CD4-positive, alpha-beta memory T cell (primary cell): ENCODE results near the gene GAREM1. TPM values are rescaled to one million over a fixed set of nuclear protein-coding genes. Genes with fewer than 3 reads are reported as not detected.

Experiments
- CTCF ChIA-PET: fragments of 350-600 bp; sonication (Branson Sonifier 250); formaldehyde crosslinking; loops from one replicate; lab custom pipeline; 2021; ENCODE audit warnings: inconsistent platforms; ENCODE audit not compliant: partially characterized antibody; lab: Charles Lee
- POLR2A ChIA-PET: fragments of 350-600 bp; sonication (Branson Sonifier 250); formaldehyde crosslinking; loops from one replicate; lab custom pipeline; 2021; ENCODE audit not compliant: partially characterized antibody; lab: Charles Lee
- DNase-seq, 5 donors: peaks; one replicate each; pipeline versions ENCODE4 v3.0.0 to v3.0.0-alpha.2; 2020 to 2022; ENCODE audit warnings: mixed read lengths in 1 of 5
- H3K27ac ChIP-seq: one replicate; pipeline ENCODE4 v1.7.0; 2013; ENCODE audit warnings: low read depth, low read length
- H3K27me3 ChIP-seq: 2 replicates; pipeline ENCODE4 v1.7.0; 2013; ENCODE audit warnings: mild to moderate bottlenecking, low read length, moderate library complexity; ENCODE audit not compliant: insufficient read depth
- H3K36me3 ChIP-seq: 2 replicates; pipeline ENCODE4 v1.7.0; 2013; ENCODE audit warnings: mild to moderate bottlenecking, low read length, moderate library complexity; ENCODE audit not compliant: insufficient read depth
- H3K4me1 ChIP-seq: 2 replicates; pipeline ENCODE4 v1.7.0; 2013; ENCODE audit warnings: mild to moderate bottlenecking, low read length, moderate library complexity; ENCODE audit not compliant: insufficient read depth
- H3K4me3 ChIP-seq, 2 donors: one replicate each; pipeline ENCODE4 v1.7.0; 2013; ENCODE audit warnings: low read length in 2 of 2, mild to moderate bottlenecking in 1 of 2
- H3K9me3 ChIP-seq, 2 donors: one replicate each; pipeline ENCODE4 v1.7.0; 2013; ENCODE audit warnings: low read length in 2 of 2, control low read depth in 1 of 2; ENCODE audit not compliant: control insufficient read depth in 1 of 2
- H3K27ac Mint-ChIP-seq, 7 donors: one replicate each; pipeline ENCODE4 v1.8.0; 2020 to 2021; ENCODE audit warnings: mixed read lengths in 7 of 7, mild to moderate bottlenecking in 6 of 7, inconsistent platforms in 3 of 7, moderate library complexity in 3 of 7
- H3K27me3 Mint-ChIP-seq, 2 donors: one replicate each; pipeline ENCODE4 v1.8.0; 2020 to 2021; ENCODE audit warnings: mixed read lengths in 2 of 2
- H3K36me3 Mint-ChIP-seq, 2 donors: one replicate each; pipeline ENCODE4 v1.8.0; 2020 to 2021; ENCODE audit warnings: mixed read lengths in 2 of 2, inconsistent platforms in 1 of 2, mild to moderate bottlenecking in 1 of 2
- H3K4me1 Mint-ChIP-seq, 4 donors: one replicate each; pipeline ENCODE4 v1.8.0; 2020 to 2021; ENCODE audit warnings: mixed read lengths in 4 of 4, mild to moderate bottlenecking in 1 of 4
- H3K4me3 Mint-ChIP-seq, 8 donors: one replicate each; pipeline ENCODE4 v1.8.0; 2020 to 2021; ENCODE audit warnings: mixed read lengths in 8 of 8, mild to moderate bottlenecking in 7 of 8, moderate library complexity in 6 of 8, inconsistent platforms in 3 of 8
- H3K9me3 Mint-ChIP-seq, 8 donors: one replicate each; pipeline ENCODE4 v1.8.0; 2020 to 2021; ENCODE audit warnings: mixed read lengths in 8 of 8, mild to moderate bottlenecking in 5 of 8, inconsistent platforms in 3 of 8, moderate library complexity in 1 of 8
- intact Hi-C: fragments of 100-400 bp; cut with micrococcal nuclease; formaldehyde crosslinking; loops from one replicate; pipeline ENCODE4 v1.15.1; 2023
- polyA plus RNA-seq, 2 donors: library from polyadenylated mRNA; unstranded; fragments of 300-500 nt; fragmentation: Illumina TruSeq; gene quantifications; one replicate each; pipeline ENCODE4 v1.2.3, GENCODE V29; 2021
- total RNA-seq, 2 experiments: library from RNA; stranded (reverse); gene quantifications; one replicate each; pipeline ENCODE4 v1.2.3, GENCODE V29; 2021

Gene GAREM1
- total and polyA plus RNA-seq, 4 experiments from 2014 or later, result 0.28 to 1.1 (median 0.52) TPM; not detected in 1

DNA sequence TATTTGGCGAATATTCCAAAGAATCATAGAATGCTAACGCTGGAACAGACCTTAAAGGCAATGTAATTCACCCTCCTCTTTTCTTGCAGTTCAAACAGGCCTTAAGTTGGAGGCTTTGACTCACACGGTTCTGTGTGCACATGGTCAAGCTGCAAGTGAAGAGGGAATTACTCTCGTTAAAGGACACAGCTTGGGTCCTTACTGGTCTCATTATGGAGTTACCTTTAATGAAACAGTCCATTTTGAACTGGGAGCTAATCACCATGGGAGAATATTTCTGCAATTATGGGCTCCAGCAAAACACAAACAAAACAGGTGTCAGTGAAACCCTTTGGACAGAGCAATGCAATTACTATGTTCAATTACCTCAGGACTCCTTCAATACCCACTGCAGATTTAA is 135.5 kb downstream of the GAREM1 start:
- Histone ChIP-seq H3K4me3 (no peak overlapping the region), H3K4me1 (no peaks in the 10 kb centered on the region), H3K27ac (no peak overlapping the region), H3K27me3 (no peaks in the 10 kb centered on the region), H3K36me3 (no peaks in the 10 kb centered on the region), H3K9me3 (no peaks in the 10 kb centered on the region)
- no peaks in the 10 kb centered on the region for H3K36me3 Mint-ChIP-seq
- DNase-seq, result no peak
- H3K27ac Mint-ChIP-seq, result no peak overlapping the region
- POLR2A ChIA-PET, result no interaction called here
- peaks cover 0 to 1% (median 0%) of the 10 kb centered on the region in 8 donors for H3K9me3 Mint-ChIP-seq
- H3K4me1 Mint-ChIP-seq, result no peaks in the 10 kb centered on the region
- CTCF ChIA-PET, result no interaction called here
- H3K4me3 Mint-ChIP-seq, result no peak overlapping the region
- intact Hi-C loops, result no loop called here
- peaks cover 3 to 11% of the 10 kb centered on the region in 2 donors for H3K27me3 Mint-ChIP-seq

- H3K9me3 Mint-ChIP-seq, result no peaks in the 10 kb centered on the region
- Histone ChIP-seq H3K36me3 (no peaks in the 10 kb centered on the region), H3K27ac (no peak overlapping the region), H3K4me1 (no peaks in the 10 kb centered on the region), H3K4me3 (no peak overlapping the region), H3K9me3 (no peaks in the 10 kb centered on the region), H3K27me3 (no peaks in the 10 kb centered on the region)
- no peak for DNase-seq
- H3K36me3 Mint-ChIP-seq, result no peaks in the 10 kb centered on the region
- ChIA-PET CTCF (no interaction called here), POLR2A (no interaction called here)
- H3K27me3 Mint-ChIP-seq, result peaks cover 0 to 5% of the 10 kb centered on the region in 2 donors
- intact Hi-C loops, result no loop called here
- H3K27ac Mint-ChIP-seq, result no peak overlapping the region
- no peak overlapping the region for H3K4me3 Mint-ChIP-seq
- no peaks in the 10 kb centered on the region for H3K4me1 Mint-ChIP-seq
These were observed 136.9 kb downstream of the GAREM1 start for GRCh38 chr18:32333781-32334180.

GRCh38 chr18:32332708-32333107 is 138.0 kb downstream of the GAREM1 start:
- H3K27ac Mint-ChIP-seq, result no peak overlapping the region
- CTCF ChIA-PET, result no interaction called here

DNA sequence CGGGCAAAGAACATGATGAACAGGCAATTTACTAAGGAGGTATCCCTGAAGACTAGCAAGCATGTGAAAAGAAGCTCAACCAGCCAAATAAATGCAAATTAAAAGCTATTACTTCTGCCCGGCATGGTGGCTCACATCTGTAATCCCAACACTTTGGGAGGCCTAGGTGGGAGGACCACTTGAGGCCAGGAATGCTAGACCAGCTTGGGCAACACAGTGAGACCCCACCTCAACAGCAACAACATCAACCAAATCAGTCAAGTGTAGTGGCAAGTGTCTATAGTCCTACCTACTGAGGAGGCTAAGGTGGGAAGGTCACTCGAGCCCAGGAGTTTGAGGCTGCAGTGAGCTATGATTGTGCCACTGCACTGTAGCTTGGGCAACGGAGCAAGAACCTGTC is 141.7 kb downstream of the GAREM1 start:
- Mint-ChIP-seq H3K36me3 (no peaks in the 10 kb centered on the region), H3K27ac (no peak overlapping the region), H3K4me1 (no peaks in the 10 kb centered on the region), H3K9me3 (no peaks in the 10 kb centered on the region), H3K4me3 (no peak overlapping the region), H3K27me3 (peaks cover 4 to 8% of the 10 kb centered on the region in 2 donors)
- no peaks in the 10 kb centered on the region for H3K4me1 ChIP-seq
- no peak overlapping the region for H3K27ac ChIP-seq
- H3K4me3 ChIP-seq, result no peak overlapping the region
- no peaks in the 10 kb centered on the region for H3K27me3 ChIP-seq
- ChIA-PET CTCF (no interaction called here), POLR2A (no interaction called here)
- no peak for DNase-seq
- intact Hi-C loops, result no loop called here
- H3K9me3 ChIP-seq, result no peaks in the 10 kb centered on the region
- H3K36me3 ChIP-seq, result no peaks in the 10 kb centered on the region

More at GRCh38 chr18:32332708-32333107, 138.0 kb downstream of the GAREM1 start:
- Histone ChIP-seq H3K27ac (no peak overlapping the region), H3K36me3 (no peaks in the 10 kb centered on the region), H3K9me3 (no peaks in the 10 kb centered on the region), H3K27me3 (no peaks in the 10 kb centered on the region), H3K4me1 (no peaks in the 10 kb centered on the region), H3K4me3 (no peak overlapping the region)
- POLR2A ChIA-PET, result no interaction called here
- Mint-ChIP-seq H3K9me3 (no peaks in the 10 kb centered on the region), H3K27me3 (peaks cover 0 to 5% of the 10 kb centered on the region in 2 donors), H3K4me1 (no peaks in the 10 kb centered on the region), H3K4me3 (no peak overlapping the region), H3K36me3 (no peaks in the 10 kb centered on the region)
- intact Hi-C loops, result no loop called here
- no peak for DNase-seq

DNA sequence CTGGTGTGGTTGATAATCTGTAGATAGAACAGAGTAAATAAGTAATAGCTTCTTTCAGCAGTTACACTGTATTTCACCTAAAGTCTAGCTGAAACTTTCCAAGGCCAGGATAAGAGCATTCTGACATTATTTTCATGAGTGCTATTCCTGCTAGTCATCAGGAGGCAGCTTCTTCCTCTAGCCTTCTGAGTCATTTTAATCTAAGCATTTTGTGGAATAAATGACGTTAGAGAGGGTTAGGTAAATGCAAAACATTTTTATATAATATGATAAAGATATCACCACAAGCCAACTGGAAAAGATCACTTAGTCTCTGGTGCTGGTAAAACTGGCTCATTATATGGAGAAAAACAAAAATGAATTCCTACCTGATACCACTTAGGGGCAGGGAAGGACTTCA is 142.3 kb downstream of the GAREM1 start:
- no peaks in the 10 kb centered on the region for H3K27me3 ChIP-seq

DNA sequence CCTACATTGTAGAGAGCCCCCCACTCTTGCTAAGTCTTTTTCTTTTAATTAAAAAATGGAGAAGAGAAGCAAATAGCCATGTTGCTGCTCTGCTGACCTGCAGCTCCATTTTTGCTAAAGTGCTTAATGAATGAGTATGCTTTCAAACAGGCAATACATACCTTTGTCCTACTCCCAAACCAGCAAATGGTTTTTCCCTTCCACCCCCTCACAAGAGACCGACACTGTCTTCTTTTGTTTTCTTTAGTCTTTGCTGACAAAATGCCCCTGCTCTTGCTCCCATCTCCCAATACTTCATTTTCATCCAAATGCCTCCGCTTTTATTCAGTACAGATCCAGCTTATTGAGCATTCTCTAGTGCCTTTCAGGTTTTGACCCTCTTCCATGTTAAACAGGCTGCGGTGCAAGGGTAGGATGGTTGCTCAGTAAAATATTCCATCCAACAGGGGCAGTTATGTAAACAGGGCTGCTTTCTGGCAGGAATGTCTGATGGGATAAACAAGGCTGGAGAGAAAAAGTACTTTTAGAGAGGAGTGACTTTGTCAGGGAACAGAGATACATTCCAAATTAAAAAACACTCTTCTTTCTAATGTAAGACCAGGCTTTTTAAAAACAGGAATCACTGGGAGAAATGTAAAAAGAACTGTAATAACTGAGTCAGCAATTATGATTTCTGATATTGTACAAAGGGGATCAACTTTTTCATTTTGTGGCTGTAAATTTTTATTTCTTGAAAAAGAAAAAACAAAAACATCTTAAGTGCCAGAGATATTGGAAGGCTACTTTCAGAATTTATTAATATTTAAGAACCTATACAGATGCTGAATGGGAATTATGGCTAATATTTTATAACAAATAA is 144.0 kb downstream of the GAREM1 start:
- no peaks in the 10 kb centered on the region for H3K9me3 Mint-ChIP-seq
- no peaks in the 10 kb centered on the region for H3K36me3 Mint-ChIP-seq
- H3K36me3 ChIP-seq, result no peaks in the 10 kb centered on the region
- ChIA-PET CTCF (no interaction called here), POLR2A (no interaction called here)
- no peak overlapping the region for H3K27ac Mint-ChIP-seq
- intact Hi-C loops, result no loop called here
- H3K4me1 ChIP-seq, result no peaks in the 10 kb centered on the region
- DNase-seq, result no peak
- no peaks in the 10 kb centered on the region for H3K4me1 Mint-ChIP-seq
- no peak overlapping the region for H3K4me3 Mint-ChIP-seq
- H3K9me3 ChIP-seq, result no peaks in the 10 kb centered on the region
- H3K27ac ChIP-seq, result no peak overlapping the region
- H3K27me3 ChIP-seq, result no peaks in the 10 kb centered on the region
- H3K4me3 ChIP-seq, result no peak overlapping the region
- H3K27me3 Mint-ChIP-seq, result peaks cover 5 to 8% of the 10 kb centered on the region in 2 donors

More for the DNA sequence above, 142.3 kb downstream of the GAREM1 start:
- H3K9me3 ChIP-seq, result no peaks in the 10 kb centered on the region
- Mint-ChIP-seq H3K4me1 (no peaks in the 10 kb centered on the region), H3K27ac (no peak overlapping the region), H3K4me3 (no peak overlapping the region), H3K36me3 (no peaks in the 10 kb centered on the region), H3K9me3 (no peaks in the 10 kb centered on the region), H3K27me3 (peaks cover 4 to 8% of the 10 kb centered on the region in 2 donors)
- H3K4me3 ChIP-seq, result no peak overlapping the region
- intact Hi-C loops, result no loop called here
- DNase-seq, result no peak
- no peaks in the 10 kb centered on the region for H3K36me3 ChIP-seq
- ChIA-PET POLR2A (no interaction called here), CTCF (no interaction called here)
- H3K27ac ChIP-seq, result no peak overlapping the region
- H3K4me1 ChIP-seq, result no peaks in the 10 kb centered on the region

- H3K27me3 ChIP-seq, result no peaks in the 10 kb centered on the region
- Mint-ChIP-seq H3K27me3 (peaks cover 3 to 6% of the 10 kb centered on the region in 2 donors), H3K4me1 (no peaks in the 10 kb centered on the region), H3K36me3 (no peaks in the 10 kb centered on the region), H3K27ac (no peak overlapping the region), H3K4me3 (no peak overlapping the region), H3K9me3 (peaks cover 0 to 3% (median 0%) of the 10 kb centered on the region in 8 donors)
- no peaks in the 10 kb centered on the region for H3K9me3 ChIP-seq
- no peaks in the 10 kb centered on the region for H3K4me1 ChIP-seq
- H3K36me3 ChIP-seq, result no peaks in the 10 kb centered on the region
- H3K4me3 ChIP-seq, result no peak overlapping the region
- CTCF ChIA-PET, result no interaction called here
- H3K27ac ChIP-seq, result no peak overlapping the region
- intact Hi-C loops, result no loop called here
- POLR2A ChIA-PET, result no interaction called here
- no peak for DNase-seq
These were observed 146.5 kb downstream of the GAREM1 start for GRCh38 chr18:32324181-32324580.
